HG03354 (cell line): ENCODE data around the gene TAF13.
A peak's percentile ranks its signal among the peaks of the same experiment; 100 is the strongest.

Experiments used
- ATAC-seq: cut with Tn5 transposase; IDR thresholded peaks from one replicate; pipeline ENCODE4 v1.9.1; 2021; ENCODE audit warnings: mild to moderate bottlenecking; ENCODE audit not compliant: unreplicated experiment, poor library complexity, severe bottlenecking

Gene TAF13, protein sequence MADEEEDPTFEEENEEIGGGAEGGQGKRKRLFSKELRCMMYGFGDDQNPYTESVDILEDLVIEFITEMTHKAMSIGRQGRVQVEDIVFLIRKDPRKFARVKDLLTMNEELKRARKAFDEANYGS

DNA sequence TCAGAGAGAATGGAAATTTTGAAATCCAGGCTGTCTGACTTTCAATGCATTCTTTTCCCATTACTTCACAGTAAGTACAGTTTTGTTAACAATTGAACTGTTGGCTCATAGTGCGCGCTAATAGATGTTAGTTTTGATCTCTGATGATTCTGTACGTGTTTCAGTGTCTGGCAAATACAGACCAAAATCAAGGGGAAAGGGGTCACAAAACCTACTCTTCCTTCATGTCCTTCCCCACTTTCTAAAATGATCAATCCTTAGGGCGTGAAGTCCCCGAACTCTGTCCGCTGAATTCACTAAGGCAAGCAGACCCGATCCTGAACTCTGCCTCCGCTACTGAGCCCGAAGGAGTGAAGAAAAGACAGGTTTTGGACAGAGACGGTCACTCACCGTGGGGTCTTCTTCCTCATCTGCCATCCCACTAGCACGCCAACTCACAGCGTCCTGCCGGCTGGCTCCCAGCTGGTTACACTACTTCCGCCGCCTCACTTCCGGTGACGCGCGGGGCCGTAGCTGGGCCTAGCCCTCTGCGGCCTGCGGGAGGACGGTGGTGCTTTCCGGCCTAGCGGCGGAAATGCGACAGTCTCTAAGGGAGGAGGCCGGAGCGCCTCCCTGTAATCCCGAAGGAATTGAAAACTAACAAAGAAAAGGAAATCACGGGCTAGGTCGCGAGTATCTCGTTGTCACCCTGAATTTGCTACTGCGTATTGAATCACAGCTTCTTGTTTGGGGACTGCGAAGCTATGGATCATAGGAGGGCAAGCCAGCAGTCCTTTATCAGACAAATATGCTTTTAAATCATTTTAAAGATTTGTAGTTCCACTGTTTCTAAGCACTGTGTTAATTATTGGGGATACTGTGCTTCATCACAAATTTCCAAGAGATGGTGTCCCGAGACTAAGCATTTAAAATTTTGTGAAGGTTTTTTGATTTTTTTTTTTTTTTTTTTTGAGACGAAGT, at the start of gene TAF13:
TAF13 (minus strand) TSS at position 473 of the 960 bp plus-strand sequence; CDS start at position 417, 56 bp downstream.
- ATAC-seq = peak; percentile 99

DNA sequence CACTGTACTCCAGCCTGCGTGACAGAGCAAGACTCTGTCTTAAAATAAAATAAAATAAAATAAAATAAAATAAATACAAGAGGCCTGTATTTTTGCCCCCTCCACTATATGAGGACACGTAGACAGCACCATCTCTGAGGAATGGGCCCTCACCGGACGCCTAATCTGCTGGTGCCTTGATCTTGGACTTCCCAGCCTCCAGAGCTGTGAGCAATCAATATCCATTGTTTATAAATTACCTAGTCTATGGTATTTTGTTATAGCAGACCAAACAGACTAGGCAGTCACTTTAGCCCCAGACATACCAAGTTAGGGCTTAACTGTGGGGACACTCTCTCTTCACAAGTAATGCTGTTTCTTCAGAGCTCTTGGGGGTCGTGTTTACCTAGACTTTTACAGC, 44.6 kb upstream of the TAF13 start:
- no peak for ATAC-seq

DNA sequence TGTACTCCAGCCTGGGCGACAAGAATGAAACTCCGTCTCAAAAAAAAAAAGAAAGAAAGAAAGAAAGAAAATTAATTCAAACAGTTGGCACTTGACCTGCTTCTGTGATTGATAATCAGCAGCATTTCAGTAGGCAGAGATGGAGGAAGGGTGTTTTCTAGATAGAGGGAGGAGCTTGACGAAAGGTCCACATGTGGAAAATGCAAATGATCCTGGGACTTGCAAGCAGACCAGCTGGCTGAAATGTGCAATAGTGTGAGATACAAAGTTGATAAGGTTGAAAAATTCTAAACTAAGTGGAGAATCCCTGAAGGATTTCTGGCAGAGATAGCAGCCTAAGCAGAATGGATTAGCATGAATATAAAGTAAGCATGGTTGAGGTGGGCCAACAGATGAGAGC, 42.3 kb upstream of the TAF13 start:
- ATAC-seq = no peak

DNA sequence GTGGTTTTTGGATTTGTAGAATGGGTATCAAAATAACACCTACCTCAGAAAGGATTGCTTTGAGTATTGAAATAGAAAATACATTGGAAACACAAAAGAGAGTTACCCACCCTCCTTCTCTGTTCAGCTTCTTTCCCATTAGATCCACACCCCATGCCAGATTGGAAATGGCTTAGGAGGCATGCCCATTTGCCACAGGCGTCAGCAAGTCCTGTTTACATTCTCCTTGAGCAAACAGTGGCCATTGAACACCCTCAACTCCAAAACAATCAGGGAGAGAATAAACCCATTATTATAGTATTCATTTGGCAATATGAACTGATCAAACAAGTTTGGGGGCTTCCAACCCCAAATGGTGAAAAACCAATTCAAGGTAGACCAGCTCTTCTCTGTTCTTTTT, 40.5 kb upstream of the TAF13 start:
- no peak for ATAC-seq

DNA sequence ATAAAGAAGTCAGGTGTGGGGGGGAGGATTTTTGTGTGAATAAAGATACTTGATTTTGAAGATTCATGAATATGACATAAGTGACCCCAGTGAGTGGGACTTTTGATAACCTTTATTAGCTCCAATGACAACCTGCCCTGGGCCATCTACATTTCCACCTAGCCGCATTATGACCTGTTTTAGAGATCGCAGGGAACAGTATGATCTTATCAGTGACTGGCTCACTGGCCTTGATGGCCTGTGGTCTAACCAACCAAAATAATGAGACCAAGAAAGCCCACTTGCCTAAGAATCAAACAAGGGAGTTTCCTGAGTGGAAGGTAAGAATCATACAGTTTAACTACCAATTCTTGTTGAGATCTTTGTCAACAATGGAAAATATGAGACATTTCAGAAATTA, 39.9 kb upstream of the TAF13 start:
- no peak for ATAC-seq

DNA sequence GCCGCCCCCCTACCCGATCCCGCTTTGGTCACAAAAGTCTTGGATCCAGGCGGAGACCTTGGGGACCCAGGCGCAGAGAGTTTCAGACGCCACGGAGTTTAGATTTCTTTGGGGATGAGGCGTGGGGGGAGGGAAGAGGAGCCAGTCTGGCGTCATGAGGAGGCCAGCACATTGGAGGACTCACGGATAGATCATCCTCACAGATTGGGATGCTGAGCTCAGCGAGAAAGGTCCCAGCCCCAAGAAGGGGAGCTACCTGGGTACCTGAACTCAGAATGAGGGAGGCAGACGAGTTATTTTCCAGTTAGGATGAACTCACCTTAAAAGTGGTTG, 38.5 kb upstream of the TAF13 start:
- no peak for ATAC-seq

DNA sequence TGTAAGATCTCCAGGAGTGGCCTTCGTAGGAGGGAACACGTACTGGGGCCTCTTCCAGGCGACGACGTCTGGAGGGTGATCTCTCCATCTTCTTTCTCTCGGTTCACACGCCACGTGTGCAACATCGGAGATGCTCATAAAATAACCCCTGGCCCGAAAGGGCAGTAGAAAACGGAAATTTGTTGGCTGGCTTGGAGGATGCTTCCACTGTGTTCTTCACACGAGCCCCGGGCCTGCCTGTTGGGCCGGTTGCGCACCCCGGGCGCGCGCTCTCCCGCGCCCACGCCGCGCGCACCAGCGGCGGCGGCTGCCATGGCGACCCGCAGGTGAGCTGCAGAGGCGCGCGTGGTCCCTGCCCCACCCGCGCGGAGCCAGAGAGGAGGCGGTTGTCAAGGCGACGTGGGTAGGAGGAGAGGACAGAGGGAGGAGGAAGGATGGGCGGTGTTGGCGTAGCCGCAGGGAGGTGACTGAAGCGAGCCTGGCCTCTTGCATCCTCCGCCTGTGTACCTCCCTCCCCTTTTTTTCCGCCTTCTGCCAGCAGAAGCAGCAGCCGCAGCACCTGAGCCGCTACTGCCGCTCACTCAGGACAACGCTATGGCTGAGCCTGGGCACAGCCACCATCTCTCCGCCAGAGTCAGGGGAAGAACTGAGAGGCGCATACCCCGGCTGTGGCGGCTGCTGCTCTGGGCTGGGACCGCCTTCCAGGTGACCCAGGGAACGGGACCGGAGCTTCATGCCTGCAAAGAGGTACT, 38.0 kb upstream of the TAF13 start, which contains the start of gene ELAPOR1:
ELAPOR1 (plus strand) TSS at position 526 of the 752 bp plus-strand sequence; CDS start at position 595, 69 bp downstream.
- ATAC-seq = peak; percentile 62

DNA sequence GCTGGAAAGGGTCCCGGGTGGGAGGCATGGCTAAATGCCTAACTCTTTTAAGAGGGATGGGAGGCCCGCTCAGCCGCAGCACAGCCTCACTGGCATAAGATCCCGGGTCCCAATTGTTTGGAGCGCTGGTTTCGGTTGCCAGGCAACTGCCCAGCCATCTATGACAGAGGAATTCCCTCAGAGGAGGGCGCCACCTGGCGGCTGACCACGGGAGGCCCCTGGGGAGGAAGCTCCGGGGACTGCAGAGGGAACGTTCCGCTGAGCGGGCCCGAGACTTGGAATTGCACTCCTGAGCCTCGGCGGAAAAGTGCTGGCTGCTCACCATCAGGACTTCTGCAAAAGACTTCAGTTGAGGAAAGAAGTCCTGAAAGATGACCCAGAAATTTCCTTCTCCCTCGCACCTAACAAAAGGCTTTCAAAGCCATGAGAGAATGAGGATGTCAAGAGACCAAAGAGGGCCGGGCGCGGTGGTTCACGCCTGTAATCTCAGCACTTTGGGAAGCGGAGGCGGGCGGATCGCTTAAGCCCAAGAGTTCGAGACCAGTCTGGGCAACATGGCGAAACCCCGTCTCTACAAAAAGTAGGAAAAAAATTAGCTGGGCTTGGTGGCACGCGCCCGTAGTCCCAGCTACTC, 37.0 kb upstream of the TAF13 start:
- peak; percentile 67 for ATAC-seq

DNA sequence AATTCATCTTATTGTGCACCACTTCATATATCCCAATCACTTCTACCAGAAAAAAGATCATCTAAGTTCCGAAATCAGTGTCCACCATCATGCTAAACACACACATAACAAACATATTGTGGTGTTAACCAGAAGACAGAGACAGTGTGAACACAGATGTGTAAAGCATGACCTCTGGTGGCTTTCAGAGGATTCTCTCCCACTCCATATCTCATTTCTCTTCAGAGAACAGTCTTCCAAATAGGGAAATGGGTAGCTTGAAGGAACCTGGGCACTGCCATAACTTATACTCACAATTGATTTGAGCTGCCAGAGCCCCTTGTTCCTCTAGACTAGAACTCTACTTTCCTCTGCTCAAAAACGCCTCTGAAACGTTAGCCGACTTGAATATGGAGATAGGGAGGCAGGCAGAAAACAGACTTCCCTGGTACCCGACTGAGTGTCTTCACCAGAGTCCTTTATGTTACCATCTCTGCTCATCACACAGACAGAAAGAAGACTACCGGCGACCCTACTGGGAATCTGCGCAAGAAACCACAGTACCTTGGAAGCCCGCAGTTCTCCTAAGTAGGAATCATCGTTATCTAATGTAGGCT, 36.4 kb upstream of the TAF13 start:
- ATAC-seq = peak; percentile 38

DNA sequence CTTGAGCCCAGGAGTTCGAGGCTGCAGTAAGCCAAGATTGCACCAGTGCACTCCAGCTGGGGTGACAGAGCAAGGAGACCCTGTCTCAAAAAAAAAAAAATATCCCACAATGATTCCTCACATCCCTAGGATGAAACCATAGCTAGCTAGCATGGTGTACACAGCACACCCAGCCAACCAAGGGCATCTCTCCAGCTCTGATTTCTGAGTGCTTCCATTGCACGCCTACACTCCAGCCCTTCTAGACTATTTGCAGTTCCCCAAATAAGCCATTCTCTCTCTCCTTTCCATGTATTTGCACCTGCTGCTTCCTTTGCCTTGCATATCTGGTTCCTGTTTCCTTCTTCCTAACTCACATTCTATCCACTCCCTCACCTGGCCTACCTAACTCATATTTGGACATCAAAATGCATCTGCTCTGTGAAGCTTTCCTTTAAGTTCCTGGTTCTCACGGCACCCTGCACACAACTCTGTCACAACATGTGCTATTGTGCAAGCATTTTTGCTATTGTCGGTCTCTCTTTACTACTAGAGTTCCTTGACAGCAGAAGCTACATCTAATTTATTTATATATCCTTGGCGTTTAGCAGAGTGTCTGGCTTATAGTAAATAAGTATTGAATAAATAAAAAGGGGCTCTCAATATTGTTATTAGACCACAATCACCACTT, 35.7 kb upstream of the TAF13 start:
- ATAC-seq = no peak

DNA sequence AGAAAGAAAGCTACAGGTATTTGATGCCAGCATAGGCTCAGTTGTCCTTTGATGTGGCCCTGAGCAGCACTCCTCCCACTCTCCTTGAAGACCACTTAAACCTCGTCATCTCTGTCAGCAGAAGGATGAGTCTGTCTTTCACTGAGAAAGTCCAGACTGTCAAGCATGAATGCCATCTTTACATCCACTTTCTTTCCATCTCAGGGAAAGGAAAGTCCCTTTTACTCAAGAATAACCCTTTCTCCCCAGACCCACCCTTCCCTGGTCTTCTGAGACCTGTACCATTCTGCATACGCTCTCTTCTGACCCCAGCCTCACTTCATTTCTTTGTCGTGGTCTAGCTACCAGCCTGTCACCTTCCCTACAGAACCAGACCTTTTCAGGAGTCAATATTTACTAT, 34.1 kb upstream of the TAF13 start:
- ATAC-seq = no peak

DNA sequence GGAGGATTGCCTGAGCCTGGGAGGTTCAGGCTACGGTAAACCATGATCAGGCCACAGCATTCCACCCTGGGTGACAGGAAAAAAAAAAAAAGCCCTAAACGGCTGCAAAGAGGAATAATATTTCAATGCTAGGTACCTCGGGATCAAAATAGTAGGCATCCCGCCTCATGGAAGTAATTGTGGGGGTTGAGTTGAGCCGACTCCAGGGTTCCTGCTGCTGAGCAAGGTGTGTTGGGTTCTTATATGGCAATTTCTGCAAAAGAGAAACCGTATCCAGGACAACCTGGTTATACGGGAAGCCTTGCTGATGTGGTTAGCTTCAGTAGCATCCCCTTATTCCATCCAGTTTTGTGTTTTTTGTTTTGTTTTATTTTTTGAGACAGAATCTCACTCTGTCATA, 32.0 kb upstream of the TAF13 start:
- no peak for ATAC-seq

DNA sequence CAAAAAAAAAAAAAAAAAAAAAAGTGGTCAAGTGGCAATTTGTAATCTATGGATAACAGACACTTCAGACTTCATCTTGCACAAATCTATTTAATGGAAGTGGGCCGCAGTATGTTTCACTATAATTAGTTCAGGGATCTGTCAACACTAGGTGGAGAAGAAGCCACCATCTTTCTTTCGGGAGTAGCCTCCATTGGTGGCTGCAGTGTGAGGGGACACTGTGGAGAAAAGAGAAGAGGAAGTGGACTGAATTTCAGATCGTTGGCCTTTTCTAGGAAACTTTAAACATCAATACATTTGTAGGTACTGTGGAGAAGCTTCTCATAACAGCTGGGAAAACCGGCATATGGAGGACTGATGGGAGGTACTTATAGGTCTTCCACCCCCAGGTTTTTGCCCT, 30.1 kb upstream of the TAF13 start:
- no peak for ATAC-seq

DNA sequence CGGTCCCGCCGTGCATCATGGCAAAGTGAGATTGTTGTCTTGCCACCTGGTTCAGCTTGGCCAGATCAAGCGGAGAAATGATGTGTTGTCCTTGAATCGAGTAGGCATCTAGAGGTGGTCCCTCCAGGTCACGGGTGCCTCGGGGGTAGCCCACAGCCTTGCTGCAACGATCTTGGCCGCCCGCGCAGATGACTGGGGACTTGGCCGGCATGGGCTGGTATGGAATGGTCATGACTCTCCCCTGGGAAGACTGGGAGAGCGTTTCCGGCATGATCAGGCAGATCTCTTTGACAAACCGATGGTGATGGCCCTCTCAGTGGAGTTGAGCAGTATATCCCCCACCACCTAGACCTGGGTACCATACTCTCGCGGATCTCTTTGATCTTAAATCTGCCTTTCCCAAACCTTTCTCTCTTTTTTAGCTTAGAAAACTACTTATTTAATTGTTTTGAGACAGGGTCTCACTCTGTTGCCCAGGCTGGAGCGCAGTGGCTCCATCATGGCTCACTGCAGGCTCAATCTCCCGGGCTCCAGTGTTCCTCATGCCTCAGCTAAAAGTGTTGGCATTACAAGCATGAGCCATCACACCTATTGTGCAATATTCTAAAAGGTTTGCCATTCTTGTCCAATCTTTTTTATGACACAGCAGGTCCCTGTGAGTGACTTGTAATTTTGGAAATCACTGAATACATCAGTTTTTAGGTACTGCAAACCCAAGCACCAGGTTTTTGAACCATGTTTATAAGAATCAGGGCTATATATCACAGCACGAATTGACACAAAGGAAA, 28.8 kb upstream of the TAF13 start:
- no peak for ATAC-seq

DNA sequence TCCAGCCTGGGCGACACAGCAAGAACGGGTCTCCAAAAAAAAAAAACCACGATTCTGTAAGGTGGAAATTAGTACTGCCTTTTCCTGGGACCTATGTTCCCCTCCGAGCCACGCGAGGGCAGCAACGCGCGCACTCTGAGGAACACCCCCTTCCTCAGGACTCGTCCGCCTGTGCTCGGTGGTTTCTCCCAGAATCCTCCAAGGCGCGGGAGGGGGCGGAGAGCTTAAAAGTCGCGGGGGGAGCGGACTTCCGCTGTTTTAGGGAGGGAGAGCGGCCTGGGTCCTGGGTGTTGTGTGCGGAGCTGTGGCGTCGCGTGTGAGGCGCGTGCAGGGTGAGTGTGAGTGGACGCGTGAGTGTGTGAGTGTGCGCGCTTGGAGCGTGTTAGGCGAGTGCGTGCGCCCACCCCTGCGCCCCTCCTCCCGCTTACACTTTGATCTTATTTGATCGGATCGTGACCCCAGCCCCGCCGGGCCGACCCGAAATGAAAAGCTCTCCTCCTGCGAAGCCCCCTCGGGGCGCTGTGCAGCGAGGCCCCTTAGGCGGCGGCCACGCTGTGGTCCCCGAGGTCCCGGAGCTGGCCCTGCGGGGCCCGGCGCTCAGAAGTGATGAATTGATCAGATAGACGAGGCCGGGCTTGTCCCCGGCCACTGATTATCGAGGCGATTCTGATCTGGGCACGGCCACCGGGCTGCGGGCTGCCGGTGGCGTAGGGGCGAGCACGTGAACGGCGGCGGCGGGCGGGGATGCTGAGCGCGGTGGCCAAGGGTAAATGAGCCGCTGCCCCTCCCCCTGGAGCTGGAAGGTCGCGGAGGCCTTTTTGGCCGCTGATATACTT, 24.4 kb upstream of the TAF13 start:
- ATAC-seq = peak; percentile 89

DNA sequence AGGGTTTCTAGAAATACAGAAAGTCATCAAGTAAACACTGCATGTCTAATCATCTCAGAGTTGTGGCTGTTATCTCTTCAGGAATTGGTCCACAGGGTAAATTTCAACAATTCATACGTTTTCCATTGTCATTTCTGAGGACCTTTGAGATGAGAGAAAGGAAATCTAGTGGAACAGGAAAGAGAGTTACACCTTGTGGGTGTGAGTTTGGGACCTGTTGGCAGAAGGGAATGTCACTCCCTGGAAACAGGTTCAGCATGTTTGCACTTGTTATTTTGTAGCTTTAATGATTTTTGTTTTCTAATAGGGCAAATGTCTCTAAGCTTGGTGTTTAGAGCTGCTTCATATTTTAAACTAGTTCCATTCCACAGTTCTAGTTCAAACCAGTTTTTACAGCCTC, 20.3 kb upstream of the TAF13 start:
- ATAC-seq = no peak

DNA sequence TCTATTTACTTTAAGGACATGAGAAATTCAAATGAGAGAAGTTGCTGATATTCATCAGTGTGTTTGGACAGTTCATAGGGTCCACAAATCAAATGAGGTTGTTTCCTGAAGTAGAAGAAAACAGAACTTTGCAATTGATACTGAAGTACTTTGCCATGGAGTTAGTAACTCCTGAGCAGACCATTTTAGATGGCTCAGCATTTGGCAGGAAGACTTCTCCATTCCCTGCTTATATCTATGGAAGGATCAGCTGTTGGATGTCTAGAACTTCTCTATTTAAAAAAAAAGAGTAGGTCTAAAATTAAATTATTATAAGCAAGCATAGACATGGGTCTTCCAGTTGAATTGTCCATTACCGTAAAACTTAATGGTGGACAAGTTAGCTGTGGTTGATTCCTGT, 19.8 kb upstream of the TAF13 start:
- no peak for ATAC-seq

DNA sequence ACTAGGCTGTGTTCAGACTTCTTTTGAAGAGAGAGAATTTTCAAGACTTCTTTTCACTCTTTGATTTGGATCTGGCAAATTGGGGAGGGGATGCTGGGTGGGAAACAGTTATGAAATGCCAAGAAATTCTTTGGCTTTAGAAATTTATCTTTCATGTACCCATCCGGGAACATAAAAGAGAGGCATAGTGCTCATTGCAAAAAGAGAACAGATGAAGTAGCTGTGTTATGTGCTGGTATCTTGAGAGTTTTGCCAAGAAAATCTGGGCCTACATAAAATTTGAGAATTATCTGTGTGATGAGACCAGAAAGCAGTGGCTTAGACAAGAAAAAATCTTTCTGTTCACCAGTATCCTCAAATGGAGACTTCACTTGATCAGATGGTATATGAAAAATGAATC, 19.1 kb upstream of the TAF13 start:
- no peak for ATAC-seq
